ENCODE results near the gene MTURN.

DNA sequence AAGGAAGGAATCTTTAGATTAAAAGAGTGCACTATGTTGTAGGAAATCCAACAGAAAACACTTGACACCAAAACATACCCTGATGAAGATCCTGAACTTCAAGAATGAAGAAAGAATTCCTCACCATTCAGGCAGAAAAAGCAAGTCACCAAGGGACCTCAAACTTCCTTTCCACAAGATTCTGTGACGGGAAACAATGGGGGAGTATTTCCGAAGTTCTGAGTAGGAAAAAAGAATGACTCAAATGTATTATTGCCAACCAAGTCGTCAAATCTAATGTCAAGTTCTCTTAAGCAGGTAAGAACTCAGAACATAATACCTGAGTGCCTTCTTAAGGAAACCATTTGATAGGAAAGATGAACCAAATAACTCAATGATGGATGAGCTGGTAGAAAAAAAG lies 44.7 kb upstream of the MTURN start:
- TF ChIP-seq, protein P1, sequence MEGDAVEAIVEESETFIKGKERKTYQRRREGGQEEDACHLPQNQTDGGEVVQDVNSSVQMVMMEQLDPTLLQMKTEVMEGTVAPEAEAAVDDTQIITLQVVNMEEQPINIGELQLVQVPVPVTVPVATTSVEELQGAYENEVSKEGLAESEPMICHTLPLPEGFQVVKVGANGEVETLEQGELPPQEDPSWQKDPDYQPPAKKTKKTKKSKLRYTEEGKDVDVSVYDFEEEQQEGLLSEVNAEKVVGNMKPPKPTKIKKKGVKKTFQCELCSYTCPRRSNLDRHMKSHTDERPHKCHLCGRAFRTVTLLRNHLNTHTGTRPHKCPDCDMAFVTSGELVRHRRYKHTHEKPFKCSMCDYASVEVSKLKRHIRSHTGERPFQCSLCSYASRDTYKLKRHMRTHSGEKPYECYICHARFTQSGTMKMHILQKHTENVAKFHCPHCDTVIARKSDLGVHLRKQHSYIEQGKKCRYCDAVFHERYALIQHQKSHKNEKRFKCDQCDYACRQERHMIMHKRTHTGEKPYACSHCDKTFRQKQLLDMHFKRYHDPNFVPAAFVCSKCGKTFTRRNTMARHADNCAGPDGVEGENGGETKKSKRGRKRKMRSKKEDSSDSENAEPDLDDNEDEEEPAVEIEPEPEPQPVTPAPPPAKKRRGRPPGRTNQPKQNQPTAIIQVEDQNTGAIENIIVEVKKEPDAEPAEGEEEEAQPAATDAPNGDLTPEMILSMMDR (IDR thresholded peaks at IDR 0.05), result no peak
- no peak for TF ChIP-seq POLR2A (IDR thresholded peaks at IDR 0.05)

Measured in thyroid gland (tissue), 4 donors.